Neural progenitor cell (in vitro differentiated cells): ENCODE measurements around the gene MSANTD2. TPM values are rescaled to one million over a fixed set of nuclear protein-coding genes. Genes with fewer than 3 reads are reported as not detected.
A peak's percentile ranks its signal among the peaks of the same experiment; 100 is the strongest.

ENCODE experiments used
- DNase-seq: peaks from one replicate; pipeline ENCODE4 v3.0.0-alpha.2; 2016; ENCODE audit warnings: low spot score
- H2AFZ ChIP-seq: fragments of 200-600 bp; sonication (generic); replicated peaks from 2 replicates; pipeline ENCODE4 v1.6.1; 2016; ENCODE audit warnings: antibody characterized with exemption
- H3F3A ChIP-seq: fragments of 200-600 bp; sonication (generic); 2 replicates; pipeline ENCODE4 v1.6.1; 2016; ENCODE audit warnings: antibody characterized with exemption, low read depth
- H3K27ac ChIP-seq: fragments of 200-600 bp; sonication (generic); 2 replicates; pipeline ENCODE4 v1.5.1; 2016; ENCODE audit warnings: mild to moderate bottlenecking
- H3K27me3 ChIP-seq: fragments of 200-600 bp; sonication (generic); 2 replicates; pipeline ENCODE4 v1.6.1; 2016; ENCODE audit warnings: mild to moderate bottlenecking, moderate library complexity
- H3K36me3 ChIP-seq: fragments of 200-600 bp; sonication (generic); 2 replicates; pipeline ENCODE4 v1.5.1; 2016
- H3K4me1 ChIP-seq: fragments of 200-600 bp; sonication (generic); 2 replicates; pipeline ENCODE4 v1.6.1; 2016; ENCODE audit warnings: mixed run types
- H3K4me2 ChIP-seq: fragments of 200-600 bp; sonication (generic); 2 replicates; pipeline ENCODE4 v1.6.1; 2016
- H3K4me3 ChIP-seq: fragments of 200-600 bp; sonication (generic); 2 replicates; pipeline ENCODE4 v1.5.1; 2016
- H3K79me2 ChIP-seq: fragments of 200-600 bp; sonication (generic); 2 replicates; pipeline ENCODE4 v1.6.1; 2016; ENCODE audit warnings: low read depth
- H3K9ac ChIP-seq: fragments of 200-600 bp; sonication (generic); 2 replicates; pipeline ENCODE4 v1.6.1; 2016
- H3K9me3 ChIP-seq: fragments of 200-600 bp; sonication (generic); 2 replicates; pipeline ENCODE4 v1.5.1; 2016; ENCODE audit warnings: low read depth
- H4K20me1 ChIP-seq: fragments of 200-600 bp; sonication (generic); 2 replicates; pipeline ENCODE4 v1.6.1; 2016; ENCODE audit warnings: low read depth
- H3K27ac Mint-ChIP-seq: 3 replicates; pipeline ENCODE4 v1.8.0; 2021; ENCODE audit warnings: mixed read lengths
- H3K27me3 Mint-ChIP-seq: 2 replicates; pipeline ENCODE4 v1.8.0; 2022; ENCODE audit warnings: low read depth, mild to moderate bottlenecking, inconsistent platforms, moderate library complexity, mixed read lengths; ENCODE audit not compliant: insufficient read depth
- H3K36me3 Mint-ChIP-seq: 3 replicates; pipeline ENCODE4 v1.8.0; 2021; ENCODE audit warnings: mixed read lengths
- H3K4me1 Mint-ChIP-seq: 3 replicates; pipeline ENCODE4 v1.8.0; 2021; ENCODE audit warnings: mixed read lengths
- H3K4me3 Mint-ChIP-seq: 3 replicates; pipeline ENCODE4 v1.8.0; 2021; ENCODE audit warnings: mild to moderate bottlenecking, moderate library complexity, mixed read lengths
- H3K9me3 Mint-ChIP-seq: 3 replicates; pipeline ENCODE4 v1.8.0; 2020; ENCODE audit warnings: mixed read lengths
- CTCF ChIP-seq: fragments of 200-600 bp; sonication (generic); IDR thresholded peaks from 2 replicates; pipeline ENCODE4 v1.5.1; 2017; ENCODE audit warnings: antibody characterized with exemption, mild to moderate bottlenecking
- EZH2 ChIP-seq: fragments of 200-600 bp; sonication (generic); IDR thresholded peaks from 2 replicates; pipeline ENCODE4 v1.6.1; 2017; ENCODE audit warnings: antibody characterized with exemption, mild to moderate bottlenecking, moderate library complexity
- EZH2phosphoT487 ChIP-seq: fragments of 200-600 bp; sonication (generic); IDR thresholded peaks from 2 replicates; pipeline ENCODE4 v1.6.1; 2017; ENCODE audit warnings: antibody characterized with exemption
- total RNA-seq: library from RNA; depleted of rRNA; stranded (reverse); fragments of >200 nt; gene quantifications from 2 replicates; pipeline ENCODE4 v1.2.3, GENCODE V29; 2015; ENCODE audit warnings: low replicate concordance

Gene MSANTD2
- total RNA-seq, 1 donor from 2014 or later = 41.9 TPM

GRCh38 chr11:124762105-124762623 is 38.0 kb downstream of the MSANTD2 start, which contains the start of gene ESAM:
Gene ESAM, minus strand, starts transcription at chr11:124762290. Its CDS starts 136 bp downstream, at chr11:124762154.
- H3K36me3 ChIP-seq = no peaks in the 10 kb centered on the region
- Mint-ChIP-seq H3K36me3 (peaks cover 13% of the 10 kb centered on the region), H3K4me3 (peak within 1 kb of the TSS; percentile 90), H3K9me3 (no peaks in the 10 kb centered on the region), H3K4me1 (peaks cover 36% of the 10 kb centered on the region), H3K27me3 (peaks cover 45% of the 10 kb centered on the region), H3K27ac (no peak within 1 kb of the TSS)
- H3K4me3 ChIP-seq = peak within 1 kb of the TSS; percentile 49
- H3K9ac ChIP-seq = no peak within 1 kb of the TSS
- no peak within 1 kb of the TSS for H2AFZ ChIP-seq
- peaks cover 36% of the 10 kb centered on the region for H3K4me1 ChIP-seq
- peaks cover 59% of the 10 kb centered on the region for H3K27me3 ChIP-seq
- H3K79me2 ChIP-seq = no peaks in the 10 kb centered on the region
- no peaks in the 10 kb centered on the region for H3K9me3 ChIP-seq
- H3F3A ChIP-seq = peaks cover 41% of the 10 kb centered on the region
- peak; percentile 72 for DNase-seq
- H3K4me2 ChIP-seq = peak within 1 kb of the TSS; percentile 84
- TF ChIP-seq EZH2phosphoT487 = peak; percentile 40
- no peak for TF ChIP-seq CTCF
- peak; percentile 54 for TF ChIP-seq EZH2
- H3K27ac ChIP-seq = no peak within 1 kb of the TSS
- H4K20me1 ChIP-seq = peaks cover 63% of the 10 kb centered on the region

GRCh38 chr11:124761301-124762104 is 38.7 kb downstream of the MSANTD2 start:
- H3K4me3 ChIP-seq = peak overlapping the region; percentile 49
- peaks cover 36% of the 10 kb centered on the region for H3K4me1 Mint-ChIP-seq
- peak overlapping the region; percentile 84 for H3K4me2 ChIP-seq
- peaks cover 10% of the 10 kb centered on the region for H3K36me3 Mint-ChIP-seq
- H4K20me1 ChIP-seq = peaks cover 63% of the 10 kb centered on the region
- H3F3A ChIP-seq = peaks cover 41% of the 10 kb centered on the region
- H3K27me3 Mint-ChIP-seq = peaks cover 49% of the 10 kb centered on the region
- TF ChIP-seq EZH2phosphoT487 (peak; percentile 12), CTCF (peak; percentile 24), EZH2 (peak; percentile 58)
- no peak overlapping the region for H3K9ac ChIP-seq
- no peak overlapping the region for H3K27ac ChIP-seq
- DNase-seq = peak; percentile 58
- no peaks in the 10 kb centered on the region for H3K36me3 ChIP-seq
- no peak overlapping the region for H2AFZ ChIP-seq
- no peaks in the 10 kb centered on the region for H3K9me3 ChIP-seq
- peaks cover 36% of the 10 kb centered on the region for H3K4me1 ChIP-seq
- no peak overlapping the region for H3K27ac Mint-ChIP-seq
- no peaks in the 10 kb centered on the region for H3K9me3 Mint-ChIP-seq
- H3K79me2 ChIP-seq = no peaks in the 10 kb centered on the region
- peak overlapping the region; percentile 78 for H3K4me3 Mint-ChIP-seq
- H3K27me3 ChIP-seq = peaks cover 65% of the 10 kb centered on the region

- H3K4me3 Mint-ChIP-seq = peak overlapping the region; percentile 55
- DNase-seq = no peak
- Histone ChIP-seq H3K27me3 (peaks cover 72% of the 10 kb centered on the region), H3K27ac (no peak overlapping the region), H3K4me1 (peaks cover 36% of the 10 kb centered on the region), H3K4me2 (peak overlapping the region; percentile 84), H4K20me1 (peaks cover 60% of the 10 kb centered on the region), H3K4me3 (no peak overlapping the region), H2AFZ (no peak overlapping the region), H3K9me3 (no peaks in the 10 kb centered on the region), H3K9ac (no peak overlapping the region), H3K36me3 (no peaks in the 10 kb centered on the region), H3F3A (peaks cover 41% of the 10 kb centered on the region), H3K79me2 (no peaks in the 10 kb centered on the region)
- no peak overlapping the region for H3K27ac Mint-ChIP-seq
- H3K36me3 Mint-ChIP-seq = peaks cover 7% of the 10 kb centered on the region
- H3K9me3 Mint-ChIP-seq = no peaks in the 10 kb centered on the region
- TF ChIP-seq EZH2phosphoT487 = no peak
- TF ChIP-seq CTCF = no peak
- no peak for TF ChIP-seq EZH2
- H3K4me1 Mint-ChIP-seq = peaks cover 36% of the 10 kb centered on the region
- H3K27me3 Mint-ChIP-seq = peaks cover 54% of the 10 kb centered on the region
Observed at GRCh38 chr11:124760806-124761205, 39.4 kb downstream of the MSANTD2 start.
